ENCODE measurements around the gene SULT1C3.

DNA sequence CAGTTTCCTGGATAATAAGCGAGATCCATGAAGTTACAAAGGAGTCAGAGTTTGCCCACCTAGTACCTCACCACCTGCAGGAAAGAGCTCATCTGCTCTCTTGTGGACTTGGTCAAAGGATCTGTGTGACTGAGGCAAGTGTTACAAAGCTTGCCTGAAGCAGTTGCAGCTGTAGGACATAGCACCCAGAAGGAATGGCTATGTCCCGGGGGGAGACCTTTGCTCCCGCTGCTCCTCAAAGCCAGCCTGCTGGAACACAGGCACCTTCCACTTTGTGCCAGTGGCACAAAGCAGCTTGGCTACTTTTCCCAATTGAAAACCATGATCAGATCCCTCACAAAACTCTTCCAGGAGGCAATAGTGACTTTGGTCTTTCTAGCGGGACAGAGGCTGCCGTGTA lies 45.8 kb downstream of the SULT1C3 start:
- TF ChIP-seq, protein P1, sequence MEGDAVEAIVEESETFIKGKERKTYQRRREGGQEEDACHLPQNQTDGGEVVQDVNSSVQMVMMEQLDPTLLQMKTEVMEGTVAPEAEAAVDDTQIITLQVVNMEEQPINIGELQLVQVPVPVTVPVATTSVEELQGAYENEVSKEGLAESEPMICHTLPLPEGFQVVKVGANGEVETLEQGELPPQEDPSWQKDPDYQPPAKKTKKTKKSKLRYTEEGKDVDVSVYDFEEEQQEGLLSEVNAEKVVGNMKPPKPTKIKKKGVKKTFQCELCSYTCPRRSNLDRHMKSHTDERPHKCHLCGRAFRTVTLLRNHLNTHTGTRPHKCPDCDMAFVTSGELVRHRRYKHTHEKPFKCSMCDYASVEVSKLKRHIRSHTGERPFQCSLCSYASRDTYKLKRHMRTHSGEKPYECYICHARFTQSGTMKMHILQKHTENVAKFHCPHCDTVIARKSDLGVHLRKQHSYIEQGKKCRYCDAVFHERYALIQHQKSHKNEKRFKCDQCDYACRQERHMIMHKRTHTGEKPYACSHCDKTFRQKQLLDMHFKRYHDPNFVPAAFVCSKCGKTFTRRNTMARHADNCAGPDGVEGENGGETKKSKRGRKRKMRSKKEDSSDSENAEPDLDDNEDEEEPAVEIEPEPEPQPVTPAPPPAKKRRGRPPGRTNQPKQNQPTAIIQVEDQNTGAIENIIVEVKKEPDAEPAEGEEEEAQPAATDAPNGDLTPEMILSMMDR (IDR thresholded peaks at IDR 0.05): no peak
- no peak for TF ChIP-seq POLR2A (IDR thresholded peaks at IDR 0.05)

Data from testis (tissue), 2 donors.